Liver (tissue), 9 donors: ENCODE results near the gene FGD1. TPM values are rescaled to one million over a fixed set of nuclear protein-coding genes. Genes with fewer than 3 reads are reported as not detected.

Experiments used
- DNase-seq: peaks from one replicate; pipeline ENCODE4 v3.0.0-alpha.2; 2017; ENCODE audit warnings: low spot score
- H3K27ac ChIP-seq, 2 donors: one replicate each; pipeline ENCODE4 v1.7.0; 2013; ENCODE audit warnings: inconsistent platforms in 2 of 2, low read length in 2 of 2, control low read depth in 1 of 2, low read depth in 1 of 2, mild to moderate bottlenecking in 1 of 2
- H3K27me3 ChIP-seq, 4 donors: one replicate each; pipeline versions ENCODE4 v1.6.1 to v1.7.0; 2013; ENCODE audit warnings: low read length in 3 of 4, inconsistent platforms in 1 of 4, mild to moderate bottlenecking in 1 of 4, moderate library complexity in 1 of 4; ENCODE audit not compliant: control insufficient read depth in 4 of 4, insufficient read depth in 4 of 4
- H3K36me3 ChIP-seq, 4 donors: one replicate each; pipeline versions ENCODE4 v1.6.1 to v1.7.0; 2013; ENCODE audit warnings: low read length in 3 of 4, mild to moderate bottlenecking in 3 of 4, low read depth in 1 of 4, moderate library complexity in 1 of 4; ENCODE audit not compliant: control insufficient read depth in 4 of 4, insufficient read depth in 3 of 4
- H3K4me1 ChIP-seq, 4 donors: one replicate each; pipeline versions ENCODE4 v1.6.1 to v1.7.0; 2013; ENCODE audit warnings: low read length in 3 of 4, mild to moderate bottlenecking in 3 of 4, moderate library complexity in 1 of 4; ENCODE audit not compliant: control insufficient read depth in 4 of 4, insufficient read depth in 4 of 4
- H3K4me3 ChIP-seq, 3 donors: one replicate each; pipeline versions ENCODE4 v1.6.1 to v1.7.0; 2013; ENCODE audit warnings: low read length in 3 of 3, control low read depth in 1 of 3, low read depth in 1 of 3, mild to moderate bottlenecking in 1 of 3
- H3K9ac ChIP-seq, 2 donors: one replicate each; pipeline ENCODE4 v1.7.0; 2013; ENCODE audit warnings: low read length in 2 of 2, mild to moderate bottlenecking in 2 of 2, moderate library complexity in 2 of 2, control low read depth in 1 of 2, low read depth in 1 of 2
- H3K9me3 ChIP-seq, 4 donors: one replicate each; pipeline versions ENCODE4 v1.6.1 to v1.7.0; 2013; ENCODE audit warnings: low read length in 3 of 4; ENCODE audit not compliant: control insufficient read depth in 4 of 4
- ATF3 ChIP-seq: IDR thresholded peaks from 2 replicates; pipeline ENCODE4 v1.6.1; 2016; ENCODE audit warnings: antibody characterized with exemption
- EGR1 ChIP-seq, 2 donors: IDR thresholded peaks; 2 replicates each; pipeline ENCODE4 v1.6.1; 2016 to 2018; ENCODE audit warnings: antibody characterized with exemption in 2 of 2, low read depth in 2 of 2
- FOXA1 ChIP-seq: IDR thresholded peaks from 2 replicates; pipeline ENCODE4 v1.6.1; 2016; ENCODE audit warnings: antibody characterized with exemption
- FOXA2 ChIP-seq: IDR thresholded peaks from 2 replicates; pipeline ENCODE4 v1.6.1; 2016; ENCODE audit warnings: antibody characterized with exemption
- GABPA ChIP-seq, 2 donors: IDR thresholded peaks in 1 of 2; conservative IDR thresholded peaks in 1 of 2; 2 replicates each; pipeline ENCODE4 v1.6.1; 2016; ENCODE audit warnings: antibody characterized with exemption in 2 of 2, mild to moderate bottlenecking in 1 of 2, moderate library complexity in 1 of 2
- HNF4A ChIP-seq, 2 donors: conservative IDR thresholded peaks; 2 replicates each; pipeline ENCODE4 v1.6.1; 2016; ENCODE audit warnings: antibody characterized with exemption in 2 of 2, mild to moderate bottlenecking in 2 of 2
- HNF4G ChIP-seq: IDR thresholded peaks from 2 replicates; pipeline ENCODE4 v1.6.1; 2016; ENCODE audit warnings: antibody characterized with exemption
- JUND ChIP-seq, 2 donors: IDR thresholded peaks; 2 replicates each; pipeline ENCODE4 v1.6.1; 2016; ENCODE audit warnings: antibody characterized with exemption in 2 of 2
- MAX ChIP-seq: IDR thresholded peaks from 2 replicates; pipeline ENCODE4 v1.6.1; 2016; ENCODE audit warnings: antibody characterized with exemption
- NR2F2 ChIP-seq: IDR thresholded peaks from 2 replicates; pipeline ENCODE4 v1.6.1; 2016; ENCODE audit warnings: antibody characterized with exemption
- RAD21 ChIP-seq, 2 donors: IDR thresholded peaks; 2 replicates each; pipeline ENCODE4 v1.6.1; 2016; ENCODE audit warnings: antibody characterized with exemption in 2 of 2, mild to moderate bottlenecking in 2 of 2
- REST ChIP-seq: IDR thresholded peaks from 2 replicates; pipeline ENCODE4 v1.6.1; 2016; ENCODE audit warnings: antibody characterized with exemption, mild to moderate bottlenecking
- RXRA ChIP-seq, 2 donors: IDR thresholded peaks; 2 replicates each; pipeline ENCODE4 v1.6.1; 2017 to 2018; ENCODE audit warnings: antibody characterized with exemption in 2 of 2, mild to moderate bottlenecking in 1 of 2
- SP1 ChIP-seq: IDR thresholded peaks from 2 replicates; pipeline ENCODE4 v1.6.1; 2018; ENCODE audit warnings: antibody characterized with exemption, mild to moderate bottlenecking
- TAF1 ChIP-seq: conservative IDR thresholded peaks from 2 replicates; pipeline ENCODE4 v1.6.1; 2016; ENCODE audit warnings: antibody characterized with exemption, mild to moderate bottlenecking
- YY1 ChIP-seq: IDR thresholded peaks from 2 replicates; pipeline ENCODE4 v1.6.1; 2016; ENCODE audit warnings: antibody characterized with exemption, mild to moderate bottlenecking
- ZBTB33 ChIP-seq: IDR thresholded peaks from 2 replicates; pipeline ENCODE4 v1.6.1; 2016; ENCODE audit warnings: antibody characterized with exemption
- WGBS: extraction: QIAGEN DNeasy Blood & Tissue Kit; methylation state at CpG from one replicate; pipeline ENCODE4 v1.1.7; 2013; 5-methylcytosine and 5-hydroxymethylcytosine counted together
- polyA plus RNA-seq, 2 donors: library from polyadenylated mRNA; stranded (reverse) in 1 of 2; unstranded in 1 of 2; fragments of 200-250 nt in 1 of 2; fragments of >200 nt in 1 of 2; fragmentation: Nextera tagmentation in 1 of 2; extraction: Ambion mirVana in 1 of 2; gene quantifications; one replicate each; pipeline versions ENCODE4 v1.2.1 to v1.2.3, GENCODE V29; 2013 to 2015
- total RNA-seq, 2 donors: library from RNA; depleted of rRNA; stranded (reverse); fragments of >200 nt; gene quantifications; one replicate each; pipeline ENCODE4 v1.2.3, GENCODE V29; 2014
- TF ChIP-seq, protein P1 (sequence below): fragments of 150-350 bp; IDR thresholded peaks from 2 replicates; pipeline ENCODE4 v1.5.1; 2017; ENCODE audit warnings: improper control_type of control experiment, low read depth, low read length; ENCODE audit not compliant: missing input control
- donor health status: healthy.
- donor health status: healthy.
- donor health status: healthy.
- donor health status: healthy.
- donor health status: healthy.

FGD1 gene
- total and polyA plus RNA-seq, 4 donors = 0.32 to 0.89 (median 0.58) TPM

DNA sequence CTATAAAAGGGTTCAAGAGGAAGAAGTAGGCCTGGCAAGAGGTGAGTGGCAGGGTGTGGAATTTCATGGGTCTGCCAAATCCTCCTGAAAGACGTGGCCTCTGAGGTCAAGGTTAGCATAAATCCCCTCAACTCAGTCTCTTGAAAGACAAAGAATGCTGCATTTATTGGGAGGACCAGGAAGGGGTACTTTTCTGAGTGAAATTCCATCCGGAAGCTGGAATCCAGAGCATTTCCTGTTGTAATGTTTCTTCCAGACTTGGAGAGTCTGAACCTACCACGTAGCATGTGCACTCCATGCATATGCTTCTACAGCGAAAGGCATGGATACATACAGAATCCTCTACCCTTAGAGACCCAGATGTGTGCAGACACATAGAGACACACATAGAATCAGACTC lies 13.4 kb upstream of the FGD1 start:
- Histone ChIP-seq H3K27me3 (no peaks in the 10 kb centered on the region), H3K27ac (no peak overlapping the region), H3K9me3 (no peaks in the 10 kb centered on the region), H3K9ac (no peak overlapping the region), H3K4me1 (no peaks in the 10 kb centered on the region), H3K36me3 (no peaks in the 10 kb centered on the region), H3K4me3 (no peak overlapping the region)
- 83% methylated on average over 4 of the region's 4 CpGs for WGBS
- DNase-seq = no peak
- no peak for TF ChIP-seq MAX
- no peak for TF ChIP-seq HNF4A (conservative IDR thresholded peaks at IDR 0.05)
- no peak for TF ChIP-seq YY1
- no peak for TF ChIP-seq RXRA (IDR thresholded peaks at IDR 0.05)
- no peak for TF ChIP-seq RAD21 (IDR thresholded peaks at IDR 0.05)
- TF ChIP-seq ATF3 = no peak
- no peak for TF ChIP-seq SP1
- no peak for TF ChIP-seq EGR1 (IDR thresholded peaks at IDR 0.05; ENCODE audit: low read depth in 2 of 2)
- TF ChIP-seq FOXA2 = no peak
- TF ChIP-seq, protein P1, sequence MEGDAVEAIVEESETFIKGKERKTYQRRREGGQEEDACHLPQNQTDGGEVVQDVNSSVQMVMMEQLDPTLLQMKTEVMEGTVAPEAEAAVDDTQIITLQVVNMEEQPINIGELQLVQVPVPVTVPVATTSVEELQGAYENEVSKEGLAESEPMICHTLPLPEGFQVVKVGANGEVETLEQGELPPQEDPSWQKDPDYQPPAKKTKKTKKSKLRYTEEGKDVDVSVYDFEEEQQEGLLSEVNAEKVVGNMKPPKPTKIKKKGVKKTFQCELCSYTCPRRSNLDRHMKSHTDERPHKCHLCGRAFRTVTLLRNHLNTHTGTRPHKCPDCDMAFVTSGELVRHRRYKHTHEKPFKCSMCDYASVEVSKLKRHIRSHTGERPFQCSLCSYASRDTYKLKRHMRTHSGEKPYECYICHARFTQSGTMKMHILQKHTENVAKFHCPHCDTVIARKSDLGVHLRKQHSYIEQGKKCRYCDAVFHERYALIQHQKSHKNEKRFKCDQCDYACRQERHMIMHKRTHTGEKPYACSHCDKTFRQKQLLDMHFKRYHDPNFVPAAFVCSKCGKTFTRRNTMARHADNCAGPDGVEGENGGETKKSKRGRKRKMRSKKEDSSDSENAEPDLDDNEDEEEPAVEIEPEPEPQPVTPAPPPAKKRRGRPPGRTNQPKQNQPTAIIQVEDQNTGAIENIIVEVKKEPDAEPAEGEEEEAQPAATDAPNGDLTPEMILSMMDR = no peak
- no peak for TF ChIP-seq FOXA1
- TF ChIP-seq HNF4G = no peak
- TF ChIP-seq REST = no peak
- no peak for TF ChIP-seq TAF1
- TF ChIP-seq ZBTB33 = no peak
- TF ChIP-seq NR2F2 = no peak
- TF ChIP-seq GABPA (IDR thresholded peaks at IDR 0.05 in 1 of 2, conservative IDR thresholded peaks at IDR 0.05 in 1 of 2) = no peak
- no peak for TF ChIP-seq JUND (IDR thresholded peaks at IDR 0.05)
